A673 (cell line): ENCODE data around the gene SAMD14. TPM values are rescaled to one million over a fixed set of nuclear protein-coding genes. Genes with fewer than 3 reads are reported as not detected.
A peak's percentile ranks its signal among the peaks of the same experiment; 100 is the strongest.

Experiments used
- BruUV-seq: library from RNA; stranded (reverse); fragments of 400-500 nt; replicated peaks from 2 replicates; lab custom pipeline; 2021; lab: Mats Ljungman, UMichigan
- CTCF ChIA-PET: fragments of 300-600 bp; sonication (Branson Sonifier 250); formaldehyde crosslinking; loops from one replicate; lab custom pipeline; 2022; ENCODE audit warnings: antibody characterized with exemption; lab: Charles Lee
- POLR2A ChIA-PET: fragments of 300-600 bp; sonication (Branson Sonifier 250); formaldehyde crosslinking; loops from one replicate; lab custom pipeline; 2022; ENCODE audit warnings: antibody characterized with exemption; ENCODE audit not compliant: low non-redundant PET; lab: Charles Lee
- DNase-seq: peaks from one replicate; pipeline ENCODE4 v3.0.0-alpha.2; 2015; ENCODE audit warnings: low spot score
- H3K27ac ChIP-seq: fragments of 200-600 bp; sonication (generic); 2 replicates; pipeline ENCODE4 v1.5.1; 2016; ENCODE audit warnings: mixed run types, low read depth, mild to moderate bottlenecking, mixed read lengths, antibody characterized with exemption, low read length; ENCODE audit not compliant: poor library complexity, severe bottlenecking
- H3K27me3 ChIP-seq: fragments of 200-600 bp; sonication (generic); replicated peaks from 2 replicates; pipeline ENCODE4 v1.6.1; 2017; ENCODE audit warnings: mixed run types, low read depth, mild to moderate bottlenecking, mixed read lengths, antibody characterized with exemption, low read length; ENCODE audit not compliant: insufficient read depth, poor library complexity
- H3K36me3 ChIP-seq: fragments of 200-600 bp; sonication (generic); 2 replicates; pipeline ENCODE4 v1.6.1; 2016; ENCODE audit warnings: mixed run types, mild to moderate bottlenecking, mixed read lengths, antibody characterized with exemption, low read length; ENCODE audit not compliant: insufficient read depth, poor library complexity, severe bottlenecking
- H3K4me1 ChIP-seq: fragments of 200-600 bp; sonication (generic); 2 replicates; pipeline ENCODE4 v1.6.1; 2017; ENCODE audit warnings: mixed run types, mild to moderate bottlenecking, mixed read lengths, antibody characterized with exemption, low read length; ENCODE audit not compliant: insufficient read depth, poor library complexity, severe bottlenecking
- H3K4me3 ChIP-seq: fragments of 200-600 bp; sonication (generic); 2 replicates; pipeline ENCODE4 v1.5.1; 2016; ENCODE audit warnings: low read depth, mixed run types, mild to moderate bottlenecking, mixed read lengths, low read length; ENCODE audit not compliant: poor library complexity, severe bottlenecking
- H3K9me3 ChIP-seq: fragments of 200-600 bp; sonication (generic); 2 replicates; pipeline ENCODE4 v1.6.1; 2016; ENCODE audit warnings: mixed run types, low read depth, mild to moderate bottlenecking, mixed read lengths, antibody characterized with exemption, low read length; ENCODE audit not compliant: poor library complexity, severe bottlenecking
- CTCF ChIP-seq: fragments of 300-800, 200-600 bp; sonication (generic); conservative IDR thresholded peaks from 2 replicates; pipeline ENCODE4 v1.5.1; 2017; ENCODE audit warnings: low read depth, mild to moderate bottlenecking, antibody characterized with exemption, low read length, moderate library complexity, mixed read lengths
- EZH2 ChIP-seq: fragments of 200-600 bp; sonication (generic); IDR thresholded peaks from 2 replicates; pipeline ENCODE4 v1.6.1; 2017; ENCODE audit warnings: borderline replicate concordance, low read depth, mild to moderate bottlenecking, mixed read lengths, antibody characterized with exemption, low read length; ENCODE audit not compliant: poor library complexity, severe bottlenecking
- intact Hi-C: fragments of 100-400 bp; cut with micrococcal nuclease; formaldehyde crosslinking; loops from one replicate; pipeline ENCODE4 v1.10.0; 2022; ENCODE audit not compliant: unreplicated experiment
- total RNA-seq: library from RNA; stranded (reverse); gene quantifications from 2 replicates; pipeline ENCODE4 v1.2.3, GENCODE V29; 2021

The SAMD14 gene
- total RNA-seq, 1 experiment from 2014 or later = 45.0 TPM

- no TSS peak for BruUV-seq
- H3K27me3 ChIP-seq = no peaks in the 10 kb centered on the region
- peaks cover 27% of the 10 kb centered on the region for H3K36me3 ChIP-seq
- ChIA-PET POLR2A (interaction anchor here (0.6 to 0.8 kb wide), 2 partner anchors 207 to 839 kb away, joined by 3 to 7 read pairs; no protein-coding TSS in a partner anchor), CTCF (interaction anchor here (0.5 kb wide), 1 partner anchor 780 kb away, joined by 9 read pairs; no protein-coding TSS in a partner anchor)
- no peaks in the 10 kb centered on the region for H3K9me3 ChIP-seq
- intact Hi-C loops = no loop called here
- peak overlapping the region; percentile 57 for H3K27ac ChIP-seq
- peak overlapping the region; percentile 82 for H3K4me3 ChIP-seq
- DNase-seq = no peak
- TF ChIP-seq CTCF = no peak
- peaks cover 32% of the 10 kb centered on the region for H3K4me1 ChIP-seq
These were observed 17.9 kb upstream of the SAMD14 start for GRCh38 chr17:50147841-50148225.

- H3K4me1 ChIP-seq = peaks cover 24% of the 10 kb centered on the region
- BruUV-seq = no TSS peak
- no peaks in the 10 kb centered on the region for H3K9me3 ChIP-seq
- H3K36me3 ChIP-seq = peaks cover 34% of the 10 kb centered on the region
- TF ChIP-seq CTCF (no peak), EZH2 (no peak)
- intact Hi-C loops = no loop called here
- no peaks in the 10 kb centered on the region for H3K27me3 ChIP-seq
- ChIA-PET CTCF (no interaction called here), POLR2A (interaction anchor here (0.6 kb wide), 1 partner anchor 840 kb away, joined by 7 read pairs; no protein-coding TSS in a partner anchor)
- H3K4me3 ChIP-seq = peak overlapping the region; percentile 82
- peak overlapping the region; percentile 57 for H3K27ac ChIP-seq
- no peak for DNase-seq
These were observed 17.1 kb upstream of the SAMD14 start for GRCh38 chr17:50146927-50147665.

DNA sequence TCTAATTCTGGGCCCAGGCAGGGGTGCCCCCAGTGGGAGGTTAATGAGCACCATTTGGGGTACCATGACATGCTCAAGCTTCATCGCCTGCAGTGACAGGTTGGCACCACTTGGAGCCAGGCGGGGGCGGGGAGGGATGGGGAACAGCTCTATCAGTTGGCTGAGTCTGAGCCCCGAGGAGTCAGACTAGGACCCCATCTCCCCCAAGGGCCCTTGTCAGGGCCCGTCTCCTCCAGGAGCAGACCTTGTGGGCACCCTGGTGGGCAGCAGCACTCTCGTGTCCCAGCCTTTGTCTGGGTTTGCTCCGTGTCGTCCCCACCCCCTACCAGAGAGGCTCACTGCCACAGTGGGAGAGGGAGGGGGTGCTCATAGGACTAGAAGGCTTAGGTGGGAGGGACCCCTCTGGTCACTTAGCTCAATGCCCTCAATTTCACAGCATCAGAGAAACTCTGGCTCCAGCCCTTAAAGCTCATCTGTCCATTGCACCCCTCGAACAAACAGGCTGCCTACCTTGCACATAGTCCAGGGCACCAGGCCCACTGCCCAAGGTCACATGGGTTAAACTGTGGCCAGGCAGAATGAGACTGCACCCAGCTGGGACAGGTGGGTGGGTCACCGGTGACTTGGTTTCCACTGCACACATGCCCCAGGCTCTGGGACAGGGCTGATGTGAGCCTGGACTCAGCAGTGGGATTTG is 16.4 kb upstream of the SAMD14 start:
- intact Hi-C loops = no loop called here
- H3K27ac ChIP-seq = no peak overlapping the region
- no TSS peak for BruUV-seq
- H3K36me3 ChIP-seq = peaks cover 42% of the 10 kb centered on the region
- DNase-seq = no peak
- ChIA-PET CTCF (no interaction called here), POLR2A (interaction anchor here (0.6 kb wide), 1 partner anchor 35 kb away, joined by 3 read pairs; no protein-coding TSS in a partner anchor)
- no peaks in the 10 kb centered on the region for H3K9me3 ChIP-seq
- TF ChIP-seq CTCF = peak; percentile 29; the same call in 1 of the 2 replicates
- no peak for TF ChIP-seq EZH2
- H3K4me1 ChIP-seq = peaks cover 23% of the 10 kb centered on the region
- H3K4me3 ChIP-seq = peak overlapping the region; percentile 82
- no peaks in the 10 kb centered on the region for H3K27me3 ChIP-seq
